ENCODE results near the gene FDCSP.

- TF ChIP-seq, protein P1, sequence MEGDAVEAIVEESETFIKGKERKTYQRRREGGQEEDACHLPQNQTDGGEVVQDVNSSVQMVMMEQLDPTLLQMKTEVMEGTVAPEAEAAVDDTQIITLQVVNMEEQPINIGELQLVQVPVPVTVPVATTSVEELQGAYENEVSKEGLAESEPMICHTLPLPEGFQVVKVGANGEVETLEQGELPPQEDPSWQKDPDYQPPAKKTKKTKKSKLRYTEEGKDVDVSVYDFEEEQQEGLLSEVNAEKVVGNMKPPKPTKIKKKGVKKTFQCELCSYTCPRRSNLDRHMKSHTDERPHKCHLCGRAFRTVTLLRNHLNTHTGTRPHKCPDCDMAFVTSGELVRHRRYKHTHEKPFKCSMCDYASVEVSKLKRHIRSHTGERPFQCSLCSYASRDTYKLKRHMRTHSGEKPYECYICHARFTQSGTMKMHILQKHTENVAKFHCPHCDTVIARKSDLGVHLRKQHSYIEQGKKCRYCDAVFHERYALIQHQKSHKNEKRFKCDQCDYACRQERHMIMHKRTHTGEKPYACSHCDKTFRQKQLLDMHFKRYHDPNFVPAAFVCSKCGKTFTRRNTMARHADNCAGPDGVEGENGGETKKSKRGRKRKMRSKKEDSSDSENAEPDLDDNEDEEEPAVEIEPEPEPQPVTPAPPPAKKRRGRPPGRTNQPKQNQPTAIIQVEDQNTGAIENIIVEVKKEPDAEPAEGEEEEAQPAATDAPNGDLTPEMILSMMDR (conservative IDR thresholded peaks at IDR 0.05): no peak
- no peak for TF ChIP-seq EZH2 (IDR thresholded peaks at IDR 0.05; ENCODE audit: low read depth)
Measured at GRCh38 chr4:70236125-70236524, 10.2 kb downstream of the FDCSP start.
